NCI-H774 (cell line): ENCODE data around the gene KAZN.

Experiments used
- DNase-seq: peaks from one replicate; lab custom pipeline; 2025; lab: John Stamatoyannopoulos, UW

KAZN gene

GRCh38 chr1:14590411-14591180, 7.9 kb upstream of the KAZN start:
- DNase-seq = no peak

- no peak for DNase-seq
Measured at GRCh38 chr1:14591600-14591999, 6.9 kb upstream of the KAZN start.

GRCh38 chr1:14592004-14592631, 6.4 kb upstream of the KAZN start:
- no peak for DNase-seq

GRCh38 chr1:14593302-14593701, 5.2 kb upstream of the KAZN start:
- no peak for DNase-seq

GRCh38 chr1:14594045-14594444, 4.4 kb upstream of the KAZN start:
- DNase-seq = no peak

- DNase-seq = no peak
Measured at GRCh38 chr1:14596591-14596990, 1.9 kb upstream of the KAZN start.

- DNase-seq = no peak
Measured at GRCh38 chr1:14597343-14598006, 1.0 kb upstream of the KAZN start.

- DNase-seq = no peak
Measured at GRCh38 chr1:14598007-14598497, 433 bp upstream of the KAZN start.

- no peak for DNase-seq
Measured at GRCh38 chr1:14599183-14599791, 802 bp downstream of the KAZN start.

GRCh38 chr1:14599800-14600199, 1.3 kb downstream of the KAZN start:
- no peak for DNase-seq

- DNase-seq = no peak
Measured at GRCh38 chr1:14600405-14601112, 2.1 kb downstream of the KAZN start.

GRCh38 chr1:14602136-14602535, 3.7 kb downstream of the KAZN start:
- DNase-seq = no peak

GRCh38 chr1:14603645-14604044, 5.2 kb downstream of the KAZN start:
- DNase-seq = no peak

GRCh38 chr1:14604414-14604813, 5.9 kb downstream of the KAZN start:
- DNase-seq = no peak

GRCh38 chr1:14605945-14606344, 7.5 kb downstream of the KAZN start:
- DNase-seq = no peak

- DNase-seq = no peak
Measured at GRCh38 chr1:14606632-14607031, 8.1 kb downstream of the KAZN start.

- DNase-seq = no peak
Measured at GRCh38 chr1:14607295-14607694, 8.8 kb downstream of the KAZN start.

- no peak for DNase-seq
Measured at GRCh38 chr1:14608308-14608707, 9.8 kb downstream of the KAZN start.

- no peak for DNase-seq
Measured at GRCh38 chr1:14610761-14611160, 12.3 kb downstream of the KAZN start.

GRCh38 chr1:14611792-14612191, 13.3 kb downstream of the KAZN start:
- DNase-seq = no peak

- no peak for DNase-seq
Measured at GRCh38 chr1:14612256-14612655, 13.8 kb downstream of the KAZN start.

- no peak for DNase-seq
Measured at GRCh38 chr1:14613926-14614325, 15.4 kb downstream of the KAZN start.
